Measurements from ENCODE around the gene WASHC3. TPM values are rescaled to one million over a fixed set of nuclear protein-coding genes. Genes with fewer than 3 reads are reported as not detected.
"Not testable (repeated sequence)": the region's sequence is repeated elsewhere in the genome, so short reads cannot be mapped to it uniquely, and the experiment has no call there.

The WASHC3 gene, protein sequence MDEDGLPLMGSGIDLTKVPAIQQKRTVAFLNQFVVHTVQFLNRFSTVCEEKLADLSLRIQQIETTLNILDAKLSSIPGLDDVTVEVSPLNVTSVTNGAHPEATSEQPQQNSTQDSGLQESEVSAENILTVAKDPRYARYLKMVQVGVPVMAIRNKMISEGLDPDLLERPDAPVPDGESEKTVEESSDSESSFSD
- 10 to 100 TPM; 30.8 to 46.5 (median 40.0) TPM for polyA plus RNA-seq (ENCODE audit: insufficient read length in 10 of 10)
- long read RNA-seq, donor 1, partial matches to known transcripts: 0 of 6 reads
- long read RNA-seq, donor 1, other reads (novel, unspliced or antisense): 0 of 6 reads
- long read RNA-seq, donor 2, transcript WASHC3-201 (7 exons, 916 nt): major isoform, 6 of 11 reads
- long read RNA-seq, donor 2, partial matches to known transcripts: 0 of 11 reads
- long read RNA-seq, donor 2, other reads (novel, unspliced or antisense): 0 of 11 reads
- long read RNA-seq, donor 3: 0 reads
- long read RNA-seq, donor 4, transcript WASHC3-201 (7 exons, 916 nt): major isoform, 8 of 14 reads
- long read RNA-seq, donor 4, partial matches to known transcripts: 0 of 14 reads
- long read RNA-seq, donor 4, other reads (novel, unspliced or antisense): 0 of 14 reads
- long read RNA-seq, donor 5, transcript WASHC3-201 (7 exons, 916 nt): major isoform, 6 of 12 reads
- long read RNA-seq, donor 5, partial matches to known transcripts: 0 of 12 reads
- long read RNA-seq, donor 5, other reads (novel, unspliced or antisense): 0 of 12 reads
- long read RNA-seq, donor 6, transcript WASHC3-201 (7 exons, 916 nt): major isoform, 6 of 7 reads
- long read RNA-seq, donor 6, partial matches to known transcripts: 0 of 7 reads
- long read RNA-seq, donor 6, other reads (novel, unspliced or antisense): 0 of 7 reads
- long read RNA-seq, donor 7, partial matches to known transcripts: 0 of 8 reads
- long read RNA-seq, donor 7, other reads (novel, unspliced or antisense): 0 of 8 reads
- long read RNA-seq, donor 8, transcript WASHC3-201 (7 exons, 916 nt): major isoform, 6 of 10 reads
- long read RNA-seq, donor 8, partial matches to known transcripts: 0 of 10 reads
- long read RNA-seq, donor 8, other reads (novel, unspliced or antisense): 0 of 10 reads
- long read RNA-seq, donor 9, partial matches to known transcripts: 0 of 1 reads
- long read RNA-seq, donor 9, other reads (novel, unspliced or antisense): 0 of 1 reads

- DNase-seq: peak; percentile 96 to 98 (median 96)
Measured at GRCh38 chr12:102061560-102062418, at the start of gene WASHC3. Gene WASHC3, minus strand, starts transcription at chr12:102061991. Its CDS starts 29 bp downstream, at chr12:102061962.

DNA sequence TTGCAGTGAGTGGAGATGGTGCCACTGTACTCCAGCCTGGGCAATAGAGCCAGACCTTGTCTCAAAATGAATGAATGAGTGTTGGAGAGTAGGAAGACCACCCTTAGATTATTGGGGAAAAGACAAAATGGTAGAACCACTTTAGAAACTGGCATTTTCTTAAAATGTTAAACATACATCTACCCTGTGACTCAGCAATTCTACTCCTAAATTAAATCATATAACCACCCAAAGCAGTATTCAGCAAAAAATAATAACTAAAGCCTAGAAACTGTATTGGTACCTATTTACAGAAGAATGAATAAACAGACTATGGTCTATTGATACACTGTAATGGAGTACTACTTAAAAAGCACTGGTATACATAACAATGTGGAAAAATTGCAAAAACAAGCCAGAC is 49.0 kb upstream of the WASHC3 start:
- DNase-seq: no peak

DNA sequence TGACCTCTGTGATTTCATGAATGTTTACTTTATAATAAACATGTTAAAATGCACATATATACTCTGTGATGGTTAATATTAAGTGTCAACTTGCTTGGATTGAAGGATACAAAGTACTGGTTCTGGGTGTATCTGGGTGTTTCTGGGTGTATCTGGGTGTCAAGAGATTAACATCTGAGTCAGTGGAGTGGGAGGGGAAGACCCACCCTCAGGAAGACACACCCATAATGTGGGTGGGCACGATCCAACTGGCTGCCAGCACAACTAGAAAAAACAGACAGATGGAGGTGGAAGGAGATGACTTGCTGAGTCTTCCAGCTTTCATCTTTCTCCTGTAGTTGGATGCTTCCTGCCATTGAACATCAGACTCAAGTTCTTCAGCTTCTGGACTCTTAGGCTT is 46.2 kb upstream of the WASHC3 start:
- DNase-seq: no peak

- no peak for DNase-seq
Measured at GRCh38 chr12:102106905-102107304, 45.1 kb upstream of the WASHC3 start.

GRCh38 chr12:102096855-102097254 is 35.1 kb upstream of the WASHC3 start:
- DNase-seq: no peak

- DNase-seq: peak; percentile 15 to 49 (median 16)
Measured at GRCh38 chr12:102095677-102096263, 34.0 kb upstream of the WASHC3 start.

- DNase-seq: peak in 2 of 3 donors; percentile 16 to 20
Measured at GRCh38 chr12:102093319-102093718, 31.5 kb upstream of the WASHC3 start.

DNA sequence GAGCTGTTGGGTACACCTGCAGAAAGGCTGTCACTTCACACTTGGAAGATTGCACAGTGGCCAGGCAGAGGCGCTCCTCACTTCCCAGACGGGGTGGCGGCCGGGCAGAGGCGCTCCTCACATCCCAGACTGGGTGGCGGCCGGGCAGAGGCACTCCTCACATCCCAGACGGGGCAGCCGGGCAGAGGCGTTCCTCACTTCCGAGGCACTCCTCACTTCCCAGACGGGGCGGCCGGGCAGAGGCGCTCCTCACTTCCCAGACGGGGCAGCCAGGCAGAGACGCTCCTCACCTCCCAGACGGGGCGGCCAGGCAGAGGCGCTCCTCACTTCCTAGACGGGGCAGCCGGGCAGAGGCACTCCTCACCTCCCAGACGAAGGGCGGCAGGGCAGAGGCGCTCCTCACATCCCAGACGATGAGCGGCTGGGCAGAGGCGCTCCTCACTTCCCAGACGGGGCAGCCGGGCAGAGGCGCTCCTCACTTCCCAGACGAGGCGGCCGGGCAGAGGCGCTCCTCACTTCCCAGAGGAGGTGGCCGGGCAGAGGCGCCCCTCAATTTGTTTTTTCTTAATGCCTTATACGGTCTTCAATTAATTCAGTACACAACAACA is 27.5 kb upstream of the WASHC3 start:
- DNase-seq: not testable (repeated sequence)

GRCh38 chr12:102080842-102081241 is 19.1 kb upstream of the WASHC3 start:
- DNase-seq: no peak

DNA sequence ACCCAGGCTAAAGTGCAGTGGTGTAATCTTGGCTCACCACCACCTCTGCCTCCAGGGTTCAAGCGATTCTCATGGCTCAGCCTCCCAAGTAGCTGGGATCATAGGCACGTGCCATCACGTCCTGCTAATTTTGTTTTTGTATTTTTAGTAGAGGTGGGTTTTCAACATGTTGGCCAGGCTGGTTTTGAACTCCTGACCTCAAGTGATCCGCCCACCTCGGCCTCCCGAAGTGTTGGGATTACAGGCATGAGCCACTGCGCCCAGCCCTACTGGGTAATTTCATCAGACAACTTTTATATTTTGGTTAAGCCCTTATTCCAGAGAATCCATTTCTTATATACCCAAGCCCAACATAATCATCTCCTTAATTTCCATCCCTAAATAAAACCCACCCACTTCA is 10.3 kb upstream of the WASHC3 start:
- not testable (repeated sequence) for DNase-seq

- no peak for DNase-seq
Measured at GRCh38 chr12:102069707-102070106, 7.9 kb upstream of the WASHC3 start.

DNA sequence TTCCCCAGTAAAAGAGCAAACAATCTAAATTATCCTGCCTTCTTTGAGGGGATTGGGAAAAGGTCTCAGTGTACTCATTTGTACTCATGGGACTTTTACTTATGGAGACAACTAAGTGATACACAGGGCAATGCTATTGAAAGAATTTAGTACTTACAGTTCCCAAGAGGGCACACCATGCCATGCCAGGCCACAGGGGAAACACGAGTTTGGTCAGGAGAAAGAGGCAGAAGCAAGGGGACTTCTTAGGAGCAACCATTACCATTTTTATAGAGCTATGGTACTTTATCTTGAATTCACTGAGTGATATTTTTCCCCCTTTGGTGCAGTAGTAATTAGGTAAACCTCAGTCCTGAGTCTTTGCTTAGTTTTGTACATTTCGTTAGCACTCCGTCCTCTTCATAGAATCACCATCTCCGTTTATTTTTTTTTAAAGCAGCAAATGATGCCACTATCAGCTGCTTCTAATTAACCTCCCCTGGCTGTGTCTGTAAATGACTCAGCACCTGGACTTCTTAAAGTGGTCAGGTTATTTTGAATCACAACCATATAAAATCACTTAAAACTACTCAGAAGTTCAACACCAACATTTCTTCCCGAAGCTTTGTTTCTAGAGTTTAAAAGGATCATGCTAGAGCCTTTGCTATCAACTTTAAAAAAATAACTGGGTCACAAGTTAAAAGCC is 5.9 kb upstream of the WASHC3 start:
- no peak for DNase-seq

- no peak for DNase-seq
Measured at GRCh38 chr12:102064476-102064875, 2.7 kb upstream of the WASHC3 start.

GRCh38 chr12:102063069-102063468 is 1.3 kb upstream of the WASHC3 start:
- DNase-seq: no peak

- DNase-seq: no peak
Measured at GRCh38 chr12:102062419-102062806, 622 bp upstream of the WASHC3 start.

DNA sequence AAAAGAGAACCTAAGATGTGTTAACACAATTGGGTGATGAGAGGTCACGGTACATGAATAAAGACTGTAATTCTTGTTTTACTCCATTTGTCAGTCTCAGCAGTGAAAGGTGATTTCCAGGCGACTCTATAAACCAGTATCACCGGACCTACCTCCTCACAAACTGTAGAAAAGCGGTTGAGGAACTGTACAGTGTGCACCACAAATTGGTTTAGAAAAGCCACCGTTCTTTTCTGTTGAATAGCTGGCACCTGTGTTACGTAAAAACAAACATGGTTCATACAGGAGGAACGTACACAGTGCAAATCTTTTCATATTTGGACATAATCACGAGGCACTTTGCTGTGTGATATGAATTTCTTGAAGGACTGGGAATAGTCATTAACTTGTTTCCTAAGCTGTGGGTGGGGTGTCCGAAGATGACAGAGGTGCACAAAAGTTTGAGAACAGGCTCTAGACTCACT is 663 bp downstream of the WASHC3 start:
- DNase-seq: no peak

DNA sequence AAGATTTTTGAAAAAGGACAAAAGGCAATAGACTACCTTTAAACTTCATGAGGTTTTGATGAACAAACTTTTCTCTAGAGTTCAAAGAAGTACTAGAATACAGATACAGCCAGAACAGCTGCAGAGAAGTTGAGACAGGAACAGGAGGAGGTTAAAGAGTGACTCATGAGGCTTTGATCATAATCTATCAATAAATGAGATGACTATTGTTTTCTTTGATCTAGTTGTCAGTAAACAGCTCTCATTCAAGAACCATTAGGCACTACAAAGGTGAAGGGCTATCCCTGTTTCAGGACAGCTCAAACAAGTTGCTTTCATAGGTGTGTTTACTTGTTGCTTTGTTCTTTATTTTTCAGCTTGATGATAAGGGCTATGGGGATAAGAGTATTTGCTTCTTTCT is 2.4 kb downstream of the WASHC3 start:
- DNase-seq: no peak

- DNase-seq: no peak
Measured at GRCh38 chr12:102054345-102054744, 7.4 kb downstream of the WASHC3 start.

DNA sequence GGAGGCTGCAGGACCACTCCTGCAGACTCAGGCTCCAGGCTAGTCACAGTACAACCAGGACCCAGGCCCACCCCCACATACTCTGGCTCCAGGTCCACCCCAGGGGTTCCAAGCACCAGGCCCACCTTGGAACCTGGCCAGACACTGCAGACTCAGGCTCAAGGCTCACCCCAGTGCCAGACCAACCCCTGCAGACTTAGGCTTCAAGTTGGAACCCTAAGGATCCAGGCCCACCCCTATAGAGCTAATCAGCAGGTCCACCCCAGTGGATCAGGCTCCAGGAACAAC is 8.8 kb downstream of the WASHC3 start:
- DNase-seq: no peak

All from muscle of back (tissue), 13 donors.